IMR-90 (cell line): ENCODE measurements around the gene ERCC1. TPM values are rescaled to one million over a fixed set of nuclear protein-coding genes. Genes with fewer than 3 reads are reported as not detected.

Experiments
- ATAC-seq: fragments of 200-7000 bp; cut with Tn5 transposase; 2 replicates; pipeline ENCODE4 v1.9.1; 2020; ENCODE audit warnings: low read depth, mild to moderate bottlenecking, moderate library complexity
- BruUV-seq: library from RNA; stranded (reverse); fragments of 400-500 nt; replicated peaks from 2 replicates; lab custom pipeline; 2021; lab: Mats Ljungman, UMichigan
- CTCF ChIA-PET: fragments of 300-600 bp; formaldehyde crosslinking; extraction: SDS; loops from one replicate; lab custom pipeline; 2021; ENCODE audit warnings: antibody characterized with exemption; lab: Yijun Ruan, JAX
- POLR2A ChIA-PET: fragments of 300-600 bp; sonication (Branson Sonifier 250); formaldehyde crosslinking; loops from one replicate; lab custom pipeline; 2022; ENCODE audit warnings: antibody characterized with exemption; ENCODE audit not compliant: unreplicated experiment; lab: Charles Lee
- DNase-seq: peaks from one replicate; pipeline ENCODE4 v3.0.0; 2013
- H2AFZ ChIP-seq: replicated peaks from 2 replicates; pipeline ENCODE3; 2013; ENCODE audit warnings: low read length, mild to moderate bottlenecking; ENCODE audit not compliant: poor library complexity
- H2AK5ac ChIP-seq: 2 replicates; pipeline ENCODE4 v1.6.1; 2013; ENCODE audit warnings: low read depth, low read length, inconsistent platforms
- H2AK9ac ChIP-seq: replicated peaks from 2 replicates; pipeline ENCODE3; 2013; ENCODE audit warnings: mild to moderate bottlenecking, low read depth, low read length, moderate library complexity; ENCODE audit not compliant: poor library complexity
- H2BK120ac ChIP-seq: 2 replicates; pipeline ENCODE4 v1.6.1; 2013; ENCODE audit warnings: low read depth, low read length, inconsistent platforms
- H2BK15ac ChIP-seq: 3 replicates; pipeline ENCODE4 v1.6.1; 2013; ENCODE audit warnings: low read depth, low read length, inconsistent platforms
- H2BK20ac ChIP-seq: 2 replicates; pipeline ENCODE4 v1.6.1; 2013; ENCODE audit warnings: low read depth, mild to moderate bottlenecking, inconsistent platforms, low read length, moderate library complexity
- H2BK5ac ChIP-seq: 2 replicates; pipeline ENCODE4 v1.6.1; 2013; ENCODE audit warnings: mild to moderate bottlenecking, low read depth, low read length, inconsistent platforms; ENCODE audit not compliant: poor library complexity, severe bottlenecking
- H3K14ac ChIP-seq: replicated peaks from 2 replicates; pipeline ENCODE4 v1.6.1; 2013; ENCODE audit warnings: low read depth, low read length, inconsistent platforms
- H3K18ac ChIP-seq: 2 replicates; pipeline ENCODE4 v1.6.1; 2013; ENCODE audit warnings: low read depth, low read length, control low read depth
- H3K23ac ChIP-seq: 2 replicates; pipeline ENCODE4 v1.6.1; 2013; ENCODE audit warnings: low read depth, low read length, inconsistent platforms
- H3K27ac ChIP-seq: 2 replicates; pipeline ENCODE4 v1.5.1; 2013; ENCODE audit warnings: mild to moderate bottlenecking, control low read depth, low read length; ENCODE audit not compliant: insufficient read depth
- H3K27me3 ChIP-seq: 2 replicates; pipeline ENCODE4 v1.6.1; 2013; ENCODE audit warnings: low read length; ENCODE audit not compliant: control insufficient read depth, insufficient read depth
- H3K36me3 ChIP-seq: 2 replicates; pipeline ENCODE4 v1.6.1; 2013; ENCODE audit warnings: low read length, mixed read lengths; ENCODE audit not compliant: control insufficient read depth, insufficient read depth
- H3K4ac ChIP-seq: 2 replicates; pipeline ENCODE4 v1.6.1; 2013; ENCODE audit warnings: low read depth, low read length, inconsistent platforms
- H3K4me1 ChIP-seq: 2 replicates; pipeline ENCODE4 v1.6.1; 2013; ENCODE audit warnings: low read length, mixed read lengths; ENCODE audit not compliant: control insufficient read depth, insufficient read depth
- H3K4me2 ChIP-seq: 2 replicates; pipeline ENCODE4 v1.6.1; 2013; ENCODE audit warnings: low read depth, mild to moderate bottlenecking, control low read depth, low read length, moderate library complexity
- H3K4me3 ChIP-seq: 2 replicates; pipeline ENCODE4 v1.5.1; 2013; ENCODE audit warnings: low read depth, mild to moderate bottlenecking, control low read depth, low read length, moderate library complexity; ENCODE audit not compliant: insufficient read depth
- H3K56ac ChIP-seq: 2 replicates; pipeline ENCODE4 v1.6.1; 2013; ENCODE audit warnings: low read length, inconsistent platforms; ENCODE audit not compliant: insufficient read depth; ENCODE audit errors: extremely low read depth
- H3K79me1 ChIP-seq, 2 experiments: 2 replicates each; pipeline ENCODE4 v1.6.1; 2013; ENCODE audit warnings: low read length in 2 of 2, inconsistent platforms in 1 of 2, low read depth in 1 of 2
- H3K9ac ChIP-seq: 2 replicates; pipeline ENCODE4 v1.6.1; 2013; ENCODE audit warnings: low read depth, low read length, control low read depth
- H3K9me1 ChIP-seq: 2 replicates; pipeline ENCODE4 v1.6.1; 2013; ENCODE audit warnings: low read length, inconsistent platforms; ENCODE audit not compliant: insufficient read depth
- H3K9me3 ChIP-seq: 2 replicates; pipeline ENCODE4 v1.6.1; 2013; ENCODE audit warnings: low read length; ENCODE audit not compliant: control insufficient read depth, insufficient read depth
- H4K20me1 ChIP-seq: 2 replicates; pipeline ENCODE4 v1.6.1; 2013; ENCODE audit warnings: low read length, inconsistent platforms; ENCODE audit not compliant: insufficient read depth
- H4K5ac ChIP-seq: 2 replicates; pipeline ENCODE4 v1.6.1; 2013; ENCODE audit warnings: mild to moderate bottlenecking, low read depth, low read length, control low read depth
- H4K8ac ChIP-seq, 2 experiments: 2 replicates each; pipeline ENCODE4 v1.6.1; 2013; ENCODE audit warnings: low read depth in 2 of 2, low read length in 2 of 2, control low read depth in 1 of 2, inconsistent platforms in 1 of 2
- H4K91ac ChIP-seq: 2 replicates; pipeline ENCODE4 v1.6.1; 2013; ENCODE audit warnings: low read depth, low read length, inconsistent platforms; ENCODE audit not compliant: insufficient read depth
- BHLHE40 ChIP-seq: fragments of 150-350 bp; IDR thresholded peaks from 2 replicates; pipeline ENCODE4 v1.6.1; 2016; ENCODE audit warnings: mild to moderate bottlenecking, low read depth, low read length
- CHD1 ChIP-seq: IDR thresholded peaks from 2 replicates; pipeline ENCODE4 v1.6.1; 2012; ENCODE audit warnings: low read depth, low read length, improper control_type of control experiment
- MAZ ChIP-seq: IDR thresholded peaks from 2 replicates; pipeline ENCODE4 v1.6.1; 2012; ENCODE audit warnings: low read depth, mild to moderate bottlenecking, low read length, improper control_type of control experiment, moderate library complexity, borderline replicate concordance
- MXI1 ChIP-seq: IDR thresholded peaks from 2 replicates; pipeline ENCODE4 v1.6.1; 2012; ENCODE audit warnings: low read depth, mild to moderate bottlenecking, low read length, moderate library complexity, borderline replicate concordance
- RAD21 ChIP-seq: IDR thresholded peaks from 2 replicates; pipeline ENCODE4 v1.6.1; 2012; ENCODE audit warnings: low read length, improper control_type of control experiment
- RCOR1 ChIP-seq: IDR thresholded peaks from 2 replicates; pipeline ENCODE4 v1.6.1; 2012; ENCODE audit warnings: mild to moderate bottlenecking, low read length, improper control_type of control experiment; ENCODE audit not compliant: insufficient replicate concordance
- SMC3 ChIP-seq: fragments of 150-350 bp; IDR thresholded peaks from 2 replicates; pipeline ENCODE4 v1.6.1; 2016; ENCODE audit warnings: low read depth, mild to moderate bottlenecking, antibody characterized with exemption, low read length, moderate library complexity
- USF2 ChIP-seq: fragments of 150-350 bp; IDR thresholded peaks from 2 replicates; pipeline ENCODE4 v1.6.1; 2017; ENCODE audit warnings: mild to moderate bottlenecking, antibody characterized with exemption, low read length, low read depth
- WGBS, 2 experiments: methylation state at CpG; one replicate each; pipeline versions ENCODE4 v1.1.5 to v1.1.7; 2013; ENCODE audit warnings: missing lambda C conversion rate in 2 of 2; ENCODE audit not compliant: insufficient read length in 1 of 2; ENCODE audit errors: extremely low coverage in 2 of 2; 5-methylcytosine and 5-hydroxymethylcytosine counted together
- dilution Hi-C: fragments of 300-500 bp; cut with HindIII; formaldehyde crosslinking; loops from one replicate; pipeline ENCODE4 v1.14.3; 2018; ENCODE audit warnings: low sequenced_read_pairs; ENCODE audit not compliant: unreplicated experiment
- in situ Hi-C: fragments of 300-500 bp; cut with MboI; formaldehyde crosslinking; loops from 3 replicates; pipeline ENCODE4 v1.14.3; 2019; ENCODE audit warnings: low sequenced_read_pairs, inconsistent platforms, mixed read lengths
- intact Hi-C: fragments of 100-400 bp; cut with micrococcal nuclease; formaldehyde crosslinking; loops from 2 replicates; pipeline ENCODE4 v1.10.0; 2022
- polyA plus RNA-seq, 3 experiments: library from polyadenylated mRNA; depleted of rRNA; stranded (reverse); fragments of >200 nt; gene quantifications; 2 replicates each; pipeline ENCODE4 v1.2.3, GENCODE V29; 2012; ENCODE audit warnings: low replicate concordance in 1 of 3
- total RNA-seq: library from RNA; depleted of rRNA; stranded (reverse); fragments of >200 nt; gene quantifications from 2 replicates; pipeline ENCODE4 v1.2.3, GENCODE V29; 2012

ERCC1 gene
- total and polyA plus RNA-seq, 2 of the 4 experiments (the other 2 are of a cell fraction), result 84.2 to 132 TPM

GRCh38 chr19:45468159-45468651, 44.5 kb upstream of the ERCC1 start:
- in situ Hi-C loops, result no loop called here
- H3K27me3 ChIP-seq, result no peaks in the 10 kb centered on the region
- H2BK120ac ChIP-seq, result no peak overlapping the region
- ChIA-PET POLR2A (interaction anchor here (1.5 kb wide), 1 partner anchor 12 kb away, joined by 4 read pairs; no protein-coding TSS in a partner anchor), CTCF (interaction anchor here (0.6 to 2.6 kb wide), 4 partner anchors 11 to 29 kb away, joined by 3 to 12 read pairs (median 4); no protein-coding TSS in a partner anchor)
- no peak overlapping the region for H2BK20ac ChIP-seq
- no peak for TF ChIP-seq MAZ
- no peak for TF ChIP-seq SMC3
- no peak for TF ChIP-seq RAD21
- no peak for TF ChIP-seq BHLHE40
- no peak; the same call in 1 of the 2 replicates for TF ChIP-seq USF2
- TF ChIP-seq MXI1, result no peak
- TF ChIP-seq RCOR1, result no peak
- TF ChIP-seq CHD1, result no peak
- H3K4ac ChIP-seq, result no peak overlapping the region
- no peak overlapping the region for H4K5ac ChIP-seq
- H3K79me1 ChIP-seq, result peaks cover 0 to 21% of the 10 kb centered on the region in 2 experiments; a peak in 2 of 4 replicates
- 4% methylated on average over 12 of the region's 31 CpGs; no CpG with 5 or more reads in 1 of the 2 experiments for WGBS, 2 experiments
- dilution Hi-C loops, result no loop called here
- no peak overlapping the region for H3K27ac ChIP-seq
- ATAC-seq, result no peak
- H3K9me1 ChIP-seq, result peaks cover 3% of the 10 kb centered on the region; the same call in 1 of the 2 replicates
- H2BK15ac ChIP-seq, result no peak overlapping the region
- peak overlapping the region; percentile 97 for H2AFZ ChIP-seq
- H4K91ac ChIP-seq, result no peak overlapping the region
- peaks cover 13% of the 10 kb centered on the region for H3K4me1 ChIP-seq
- H3K18ac ChIP-seq, result no peak overlapping the region
- intact Hi-C loops, result no loop called here
- no peak for DNase-seq
- H2BK5ac ChIP-seq, result no peak overlapping the region
- no peak overlapping the region for H3K9ac ChIP-seq
- H3K4me2 ChIP-seq, result peak overlapping the region; percentile 76
- H4K8ac ChIP-seq, result no peak overlapping the region
- no peaks in the 10 kb centered on the region for H3K9me3 ChIP-seq
- H3K36me3 ChIP-seq, result no peaks in the 10 kb centered on the region
- H2AK9ac ChIP-seq, result no peak overlapping the region
- BruUV-seq, result TSS peak; percentile 95
- peak overlapping the region; percentile 76 for H3K4me3 ChIP-seq
- H2AK5ac ChIP-seq, result no peak overlapping the region
- peak overlapping the region; percentile 1; the same call in 1 of the 2 replicates for H3K23ac ChIP-seq
- H4K20me1 ChIP-seq, result peaks cover 15% of the 10 kb centered on the region; the same call in 1 of the 2 replicates
- H3K56ac ChIP-seq, result no peak overlapping the region
- no peak overlapping the region for H3K14ac ChIP-seq
